ENCODE data around the gene CDKL4. TPM values are rescaled to one million over a fixed set of nuclear protein-coding genes. Genes with fewer than 3 reads are reported as not detected.

Gene CDKL4
- total and polyA plus RNA-seq, 2 of the 13 experiments (the other 11 are each of a cell fraction or from before 2014, with no cell fraction given), result 0.29 to 0.50 TPM

GRCh38 chr2:39140322-39140847 lies 103.4 kb downstream of the CDKL4 start (continued):
- TF ChIP-seq, protein P1, sequence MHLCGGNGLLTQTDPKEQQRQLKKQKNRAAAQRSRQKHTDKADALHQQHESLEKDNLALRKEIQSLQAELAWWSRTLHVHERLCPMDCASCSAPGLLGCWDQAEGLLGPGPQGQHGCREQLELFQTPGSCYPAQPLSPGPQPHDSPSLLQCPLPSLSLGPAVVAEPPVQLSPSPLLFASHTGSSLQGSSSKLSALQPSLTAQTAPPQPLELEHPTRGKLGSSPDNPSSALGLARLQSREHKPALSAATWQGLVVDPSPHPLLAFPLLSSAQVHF (CRISPR knock-in tag; IDR thresholded peaks at IDR 0.05), result no peak
- TF ChIP-seq ZKSCAN8 (CRISPR knock-in tag; IDR thresholded peaks at IDR 0.05; ENCODE audit: borderline replicate concordance) (0 out of 2 replicates have a peak, but pooled peaks have one; percentile 52), ZNF747 (CRISPR knock-in tag; IDR thresholded peaks at IDR 0.05; ENCODE audit: borderline replicate concordance) (no peak), SMAD9 (CRISPR knock-in tag; IDR thresholded peaks at IDR 0.05) (no peak), JUN (CRISPR knock-in tag; IDR thresholded peaks at IDR 0.05) (no peak), TAF1 (CRISPR knock-in tag; IDR thresholded peaks at IDR 0.05) (no peak), HNRNPL (IDR thresholded peaks at IDR 0.05; ENCODE audit: low read depth, low read length) (no peak), ZNF788 (CRISPR knock-in tag; IDR thresholded peaks at IDR 0.05; ENCODE audit: borderline replicate concordance) (no peak), FOXP4 (CRISPR knock-in tag; IDR thresholded peaks at IDR 0.05) (peak; percentile 57), PAWR (CRISPR knock-in tag; IDR thresholded peaks at IDR 0.05; ENCODE audit: borderline replicate concordance) (no peak), NR2F6 (IDR thresholded peaks at IDR 0.05) (peak; percentile 57), NR2F6 (CRISPR knock-in tag; IDR thresholded peaks at IDR 0.05) (no peak), ZNF780A (CRISPR knock-in tag; IDR thresholded peaks at IDR 0.05) (no peak), NCOA5 (CRISPR knock-in tag; IDR thresholded peaks at IDR 0.05) (no peak), CCAR2 (optimal IDR thresholded peaks at IDR 0.05; ENCODE audit: low read depth, low read length) (no peak), MTF2 (CRISPR knock-in tag; IDR thresholded peaks at IDR 0.05; ENCODE audit: borderline replicate concordance) (no peak), ZNF10 (CRISPR knock-in tag; IDR thresholded peaks at IDR 0.05; ENCODE audit: borderline replicate concordance, low read depth) (no peak), ZFP90 (CRISPR knock-in tag; IDR thresholded peaks at IDR 0.05; ENCODE audit: borderline replicate concordance) (no peak), ZC3H13 (CRISPR knock-in tag; IDR thresholded peaks at IDR 0.05) (no peak), ZNF709 (CRISPR knock-in tag; IDR thresholded peaks at IDR 0.05) (no peak), ZNF12 (CRISPR knock-in tag; IDR thresholded peaks at IDR 0.05) (no peak), SP2 (CRISPR knock-in tag; IDR thresholded peaks at IDR 0.05) (no peak), ZNF550 (CRISPR knock-in tag; IDR thresholded peaks at IDR 0.05; ENCODE audit: borderline replicate concordance) (no peak), NFATC3 (CRISPR knock-in tag; IDR thresholded peaks at IDR 0.05) (no peak), GMEB2 (CRISPR knock-in tag; IDR thresholded peaks at IDR 0.05; ENCODE audit: low read depth) (no peak)
- TF ChIP-seq, protein P2, sequence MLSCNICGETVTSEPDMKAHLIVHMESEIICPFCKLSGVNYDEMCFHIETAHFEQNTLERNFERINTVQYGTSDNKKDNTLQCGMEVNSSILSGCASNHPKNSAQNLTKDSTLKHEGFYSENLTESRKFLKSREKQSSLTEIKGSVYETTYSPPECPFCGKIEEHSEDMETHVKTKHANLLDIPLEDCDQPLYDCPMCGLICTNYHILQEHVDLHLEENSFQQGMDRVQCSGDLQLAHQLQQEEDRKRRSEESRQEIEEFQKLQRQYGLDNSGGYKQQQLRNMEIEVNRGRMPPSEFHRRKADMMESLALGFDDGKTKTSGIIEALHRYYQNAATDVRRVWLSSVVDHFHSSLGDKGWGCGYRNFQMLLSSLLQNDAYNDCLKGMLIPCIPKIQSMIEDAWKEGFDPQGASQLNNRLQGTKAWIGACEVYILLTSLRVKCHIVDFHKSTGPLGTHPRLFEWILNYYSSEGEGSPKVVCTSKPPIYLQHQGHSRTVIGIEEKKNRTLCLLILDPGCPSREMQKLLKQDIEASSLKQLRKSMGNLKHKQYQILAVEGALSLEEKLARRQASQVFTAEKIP (CRISPR knock-in tag; IDR thresholded peaks at IDR 0.05; ENCODE audit: borderline replicate concordance), result no peak

Data from HepG2 (cell line).